ENCODE data around the gene PEPD.

DNA sequence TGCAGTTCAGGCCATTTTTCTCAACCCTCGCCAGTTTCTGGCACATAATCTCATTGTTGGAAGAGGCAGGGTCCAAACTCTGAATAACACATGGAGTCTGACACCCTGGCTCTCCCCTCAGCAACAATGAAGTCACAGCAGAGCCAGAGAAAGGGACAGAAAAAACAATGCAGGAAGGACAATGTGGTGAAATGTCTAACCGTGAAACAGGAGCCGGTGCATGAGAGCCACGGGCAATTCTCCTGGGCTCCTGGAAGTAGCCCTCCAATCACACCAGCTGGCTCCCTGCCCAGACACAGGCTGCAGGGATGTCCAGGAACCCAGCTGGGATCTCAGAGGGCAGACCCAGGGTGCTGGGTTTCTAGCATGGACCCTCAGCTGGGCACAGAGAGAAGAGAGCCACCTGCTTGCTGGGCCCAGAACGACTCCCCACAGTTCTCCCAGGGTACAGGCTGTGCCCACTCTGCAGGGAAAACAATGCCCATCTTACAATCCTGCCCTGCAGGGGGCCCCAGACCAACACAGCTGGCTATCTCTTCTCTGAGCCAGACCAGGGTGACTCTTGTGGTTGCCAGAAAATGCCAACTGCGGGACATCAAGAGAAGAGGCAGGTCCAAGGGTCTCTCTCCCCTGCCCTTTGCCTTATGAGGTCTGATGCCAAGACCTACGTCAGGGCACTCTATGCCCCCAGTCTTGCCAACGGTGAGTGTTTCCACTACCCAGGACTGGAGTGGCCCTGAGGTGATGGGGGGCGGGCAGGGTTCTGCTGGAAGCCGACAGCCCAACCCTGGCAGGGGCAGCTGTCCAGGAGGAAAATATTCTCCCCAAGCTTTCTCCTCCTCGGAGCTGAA lies 83.5 kb downstream of the PEPD start:
- no peak for TF ChIP-seq POLR2A (IDR thresholded peaks at IDR 0.05; ENCODE audit: low read length)
- no peak for TF ChIP-seq GATA1 (IDR thresholded peaks at IDR 0.05; ENCODE audit: low read depth, low read length)

Measured in erythroblast (primary cell).